MM.1S (cell line): ENCODE data around the gene NAMPT.
"Not testable (repeated sequence)": the region's sequence is repeated elsewhere in the genome, so short reads cannot be mapped to it uniquely, and the experiment has no call there.

ENCODE experiments used
- DNase-seq: peaks from one replicate; pipeline ENCODE4 v3.0.0-alpha.2; 2015
- H2AFZ ChIP-seq: fragments of 300-600 bp; sonication (generic); 2 replicates; pipeline ENCODE4 v1.6.0; 2016; ENCODE audit warnings: antibody characterized with exemption, low read length
- H3F3A ChIP-seq: fragments of 300-600 bp; sonication (generic); 2 replicates; pipeline ENCODE4 v1.6.1; 2016; ENCODE audit warnings: mild to moderate bottlenecking, antibody characterized with exemption, low read length, moderate library complexity, mixed read lengths; ENCODE audit not compliant: insufficient read depth
- H3K27ac ChIP-seq: fragments of 300-600 bp; sonication (generic); 2 replicates; pipeline ENCODE4 v1.5.1; 2016; ENCODE audit warnings: mild to moderate bottlenecking, low read length
- H3K27me3 ChIP-seq: fragments of 300-600 bp; sonication (generic); replicated peaks from 2 replicates; pipeline ENCODE4 v1.6.0; 2016; ENCODE audit warnings: low read length; ENCODE audit not compliant: insufficient read depth
- H3K36me3 ChIP-seq: fragments of 300-600 bp; sonication (generic); replicated peaks from 2 replicates; pipeline ENCODE4 v1.6.1; 2016; ENCODE audit warnings: mild to moderate bottlenecking, low read length, mixed read lengths; ENCODE audit not compliant: insufficient read depth
- H3K4me1 ChIP-seq: fragments of 300-600 bp; sonication (generic); 2 replicates; pipeline ENCODE4 v1.6.1; 2016; ENCODE audit warnings: low read length, mixed read lengths
- H3K4me2 ChIP-seq: fragments of 300-600 bp; sonication (generic); 2 replicates; pipeline ENCODE4 v1.6.0; 2016; ENCODE audit warnings: low read depth, low read length
- H3K4me3 ChIP-seq: fragments of 300-600 bp; sonication (generic); 2 replicates; pipeline ENCODE4 v1.5.1; 2016; ENCODE audit warnings: low read length, mixed read lengths
- H3K79me2 ChIP-seq: fragments of 300-600 bp; sonication (generic); 2 replicates; pipeline ENCODE4 v1.6.1; 2016; ENCODE audit warnings: mixed run types, low read length, mixed read lengths
- H3K9ac ChIP-seq: fragments of 300-600 bp; sonication (generic); 2 replicates; pipeline ENCODE4 v1.6.1; 2016; ENCODE audit warnings: low read length, mixed read lengths
- H3K9me2 ChIP-seq: fragments of 300-600 bp; sonication (generic); replicated peaks from 2 replicates; pipeline ENCODE4 v1.6.1; 2016; ENCODE audit warnings: mild to moderate bottlenecking, low read length, mixed read lengths; ENCODE audit not compliant: insufficient read depth
- H3K9me3 ChIP-seq: fragments of 300-600 bp; sonication (generic); replicated peaks from 2 replicates; pipeline ENCODE4 v1.6.1; 2016; ENCODE audit warnings: mild to moderate bottlenecking, low read length, mixed read lengths; ENCODE audit not compliant: insufficient read depth
- H4K20me1 ChIP-seq: fragments of 300-600 bp; sonication (generic); 2 replicates; pipeline ENCODE4 v1.6.1; 2016; ENCODE audit warnings: mild to moderate bottlenecking, low read length, moderate library complexity, mixed read lengths; ENCODE audit not compliant: insufficient read depth
- EZH2 ChIP-seq: fragments of 300-600 bp; sonication (generic); optimal IDR thresholded peaks from 2 replicates; pipeline ENCODE3; 2017; ENCODE audit warnings: low read depth, mild to moderate bottlenecking, antibody characterized with exemption, low read length, mixed read lengths
- EZH2phosphoT487 ChIP-seq: fragments of 300-600 bp; sonication (generic); IDR thresholded peaks from 2 replicates; pipeline ENCODE4 v1.6.1; 2018; ENCODE audit warnings: antibody characterized with exemption, low read length
- TF ChIP-seq, protein P1 (sequence below): fragments of 300-600 bp; sonication (generic); IDR thresholded peaks from 2 replicates; pipeline ENCODE4 v1.5.1; 2016; ENCODE audit warnings: antibody characterized with exemption, low read length, mixed read lengths

Gene NAMPT

GRCh38 chr7:106326594-106327537, 42.1 kb upstream of the NAMPT start:
- no peak for DNase-seq
- no peaks in the 10 kb centered on the region for H4K20me1 ChIP-seq
- no peaks in the 10 kb centered on the region for H3K9me3 ChIP-seq
- no peaks in the 10 kb centered on the region for H3K79me2 ChIP-seq
- no peak overlapping the region for H3K27ac ChIP-seq
- H3K4me2 ChIP-seq, result no peak overlapping the region
- 0 out of 2 replicates have a peak, but pooled peaks cover 7% of the 10 kb centered on the region for H3K4me1 ChIP-seq
- no peaks in the 10 kb centered on the region for H3K27me3 ChIP-seq
- no peaks in the 10 kb centered on the region for H3K9me2 ChIP-seq
- no peak overlapping the region for H2AFZ ChIP-seq
- H3K4me3 ChIP-seq, result no peak overlapping the region
- no peaks in the 10 kb centered on the region for H3F3A ChIP-seq
- no peaks in the 10 kb centered on the region for H3K36me3 ChIP-seq
- H3K9ac ChIP-seq, result no peak overlapping the region
- no peak for TF ChIP-seq EZH2
- TF ChIP-seq, protein P1, sequence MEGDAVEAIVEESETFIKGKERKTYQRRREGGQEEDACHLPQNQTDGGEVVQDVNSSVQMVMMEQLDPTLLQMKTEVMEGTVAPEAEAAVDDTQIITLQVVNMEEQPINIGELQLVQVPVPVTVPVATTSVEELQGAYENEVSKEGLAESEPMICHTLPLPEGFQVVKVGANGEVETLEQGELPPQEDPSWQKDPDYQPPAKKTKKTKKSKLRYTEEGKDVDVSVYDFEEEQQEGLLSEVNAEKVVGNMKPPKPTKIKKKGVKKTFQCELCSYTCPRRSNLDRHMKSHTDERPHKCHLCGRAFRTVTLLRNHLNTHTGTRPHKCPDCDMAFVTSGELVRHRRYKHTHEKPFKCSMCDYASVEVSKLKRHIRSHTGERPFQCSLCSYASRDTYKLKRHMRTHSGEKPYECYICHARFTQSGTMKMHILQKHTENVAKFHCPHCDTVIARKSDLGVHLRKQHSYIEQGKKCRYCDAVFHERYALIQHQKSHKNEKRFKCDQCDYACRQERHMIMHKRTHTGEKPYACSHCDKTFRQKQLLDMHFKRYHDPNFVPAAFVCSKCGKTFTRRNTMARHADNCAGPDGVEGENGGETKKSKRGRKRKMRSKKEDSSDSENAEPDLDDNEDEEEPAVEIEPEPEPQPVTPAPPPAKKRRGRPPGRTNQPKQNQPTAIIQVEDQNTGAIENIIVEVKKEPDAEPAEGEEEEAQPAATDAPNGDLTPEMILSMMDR, result no peak

DNA sequence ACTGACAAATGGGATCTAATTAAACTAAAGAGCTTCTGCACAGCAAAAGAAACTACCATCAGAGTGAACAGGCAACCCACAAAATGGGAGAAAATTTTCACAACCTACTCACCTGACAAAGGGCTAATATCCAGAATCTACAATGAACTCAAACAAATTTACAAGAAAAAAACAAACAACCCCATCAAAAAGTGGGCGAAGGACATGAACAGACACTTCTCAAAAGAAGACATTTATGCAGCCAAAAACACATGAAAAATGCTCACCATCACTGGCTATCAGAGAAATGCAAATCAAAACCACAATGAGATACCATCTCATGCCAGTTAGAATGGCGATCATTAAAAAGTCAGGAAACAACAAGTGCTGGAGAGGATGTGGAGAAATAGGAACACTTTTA, 39.7 kb upstream of the NAMPT start:
- DNase-seq, result not testable (repeated sequence)

DNA sequence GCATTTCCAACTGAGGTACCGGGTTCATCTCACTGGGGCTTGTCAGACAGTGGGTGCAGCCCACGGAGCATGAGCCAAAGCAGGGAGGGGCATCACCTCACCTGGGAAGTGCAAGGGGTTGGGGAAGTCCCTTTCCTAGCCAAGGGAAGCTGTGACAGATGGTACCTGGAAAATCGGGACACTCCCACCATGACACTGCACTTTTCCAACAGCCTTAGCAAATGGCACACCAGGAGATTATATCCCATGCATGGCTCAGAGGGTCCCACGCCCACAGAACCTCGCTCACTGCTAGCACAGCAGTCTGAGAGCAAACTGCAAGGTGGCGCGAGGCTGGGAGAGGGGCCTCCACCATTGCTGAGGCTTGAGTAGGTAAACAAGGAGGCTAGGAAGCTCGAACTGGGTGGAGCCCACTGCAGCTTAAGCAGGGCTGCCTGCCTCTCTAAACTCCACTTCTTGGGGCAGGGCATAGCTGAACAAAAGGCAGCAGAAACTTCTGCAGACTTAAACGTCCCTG, 35.5 kb upstream of the NAMPT start:
- not testable (repeated sequence) for H3K9me3 ChIP-seq, H3K4me3 ChIP-seq, H3K27ac ChIP-seq, H3K79me2 ChIP-seq, H3K27me3 ChIP-seq, H3K4me1 ChIP-seq, H2AFZ ChIP-seq, H4K20me1 ChIP-seq, H3F3A ChIP-seq, H3K4me2 ChIP-seq, H3K9ac ChIP-seq, H3K9me2 ChIP-seq, H3K36me3 ChIP-seq, DNase-seq

More for the DNA sequence above, 39.7 kb upstream of the NAMPT start:
- not testable (repeated sequence) for H3K9me2 ChIP-seq, H3K27ac ChIP-seq, H3K4me1 ChIP-seq, H3F3A ChIP-seq, H3K9ac ChIP-seq, H3K4me2 ChIP-seq, H3K27me3 ChIP-seq, H4K20me1 ChIP-seq, H3K4me3 ChIP-seq, H3K79me2 ChIP-seq, H2AFZ ChIP-seq, H3K9me3 ChIP-seq, H3K36me3 ChIP-seq

DNA sequence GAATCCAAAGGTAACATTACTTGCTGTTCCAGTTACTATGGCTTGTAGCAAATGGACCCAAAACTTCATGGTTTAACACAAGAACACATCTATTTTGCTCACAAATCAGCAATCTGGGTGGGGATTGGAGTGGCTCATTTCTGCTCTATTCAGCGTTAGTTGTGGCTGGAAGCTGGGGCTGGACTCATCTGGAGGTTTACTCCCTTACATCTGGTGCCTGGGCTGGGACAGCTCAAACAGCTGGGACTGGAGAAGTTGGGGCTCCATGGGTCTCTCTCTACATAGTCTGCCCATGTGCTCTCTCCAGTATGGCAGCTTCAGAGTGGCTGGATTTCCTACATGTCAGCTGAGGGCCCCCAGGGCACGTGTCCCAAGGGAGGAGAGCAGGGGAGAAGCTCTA, 33.7 kb upstream of the NAMPT start:
- H3K27me3 ChIP-seq, result no peaks in the 10 kb centered on the region
- no peak overlapping the region for H3K9ac ChIP-seq
- no peaks in the 10 kb centered on the region for H3K79me2 ChIP-seq
- H3K36me3 ChIP-seq, result no peaks in the 10 kb centered on the region
- H4K20me1 ChIP-seq, result no peaks in the 10 kb centered on the region
- H3K9me2 ChIP-seq, result no peaks in the 10 kb centered on the region
- no peaks in the 10 kb centered on the region for H3F3A ChIP-seq
- H2AFZ ChIP-seq, result no peak overlapping the region
- no peak for DNase-seq
- no peak overlapping the region for H3K27ac ChIP-seq
- TF ChIP-seq, protein P1, result no peak
- TF ChIP-seq EZH2, result no peak
- no peak for TF ChIP-seq EZH2phosphoT487
- H3K4me2 ChIP-seq, result no peak overlapping the region
- no peaks in the 10 kb centered on the region for H3K4me1 ChIP-seq
- no peak overlapping the region for H3K4me3 ChIP-seq
- no peaks in the 10 kb centered on the region for H3K9me3 ChIP-seq
